HL-60 (cell line): ENCODE results near the gene KLF6.

Source experiments
- DNase-seq, 2 experiments: peaks; one replicate each; pipeline ENCODE4 v3.0.0-alpha.2; 2010 to 2020; ENCODE audit warnings: low read depth in 1 of 2, low spot score in 1 of 2
- H3K27ac ChIP-seq: fragments of 250-450 bp; sonication (Bioruptor Pico); replicated peaks from 2 replicates; pipeline ENCODE4 v1.5.1; 2020; ENCODE audit warnings: mild to moderate bottlenecking, moderate library complexity
- H3K27me3 ChIP-seq: fragments of 250-450 bp; sonication (Bioruptor Pico); 2 replicates; pipeline ENCODE4 v1.5.1; 2021; ENCODE audit warnings: mild to moderate bottlenecking, moderate library complexity; ENCODE audit not compliant: insufficient read depth, poor library complexity, severe bottlenecking
- H3K4me3 ChIP-seq: replicated peaks from 2 replicates; pipeline ENCODE4 v1.5.1; 2011; ENCODE audit warnings: mild to moderate bottlenecking, control low read depth, low read length; ENCODE audit not compliant: insufficient read depth
- CTCF ChIP-seq: IDR thresholded peaks from one replicate; pipeline ENCODE4 v1.5.1; 2011; ENCODE audit warnings: low read length, control low read depth, inconsistent platforms; ENCODE audit not compliant: insufficient read depth
- GABPA ChIP-seq: IDR thresholded peaks from 2 replicates; pipeline ENCODE4 v1.6.1; 2012; ENCODE audit warnings: low read depth
- POLR2AphosphoS5 ChIP-seq: IDR thresholded peaks from 2 replicates; pipeline ENCODE4 v1.6.1; 2012; ENCODE audit warnings: low read depth
- REST ChIP-seq: IDR thresholded peaks from 2 replicates; pipeline ENCODE4 v1.6.1; 2012; ENCODE audit warnings: low read depth; ENCODE audit not compliant: insufficient replicate concordance
- SPI1 ChIP-seq: IDR thresholded peaks from 2 replicates; pipeline ENCODE4 v1.6.1; 2012; ENCODE audit warnings: low read depth, mild to moderate bottlenecking, borderline replicate concordance

Gene KLF6

DNA sequence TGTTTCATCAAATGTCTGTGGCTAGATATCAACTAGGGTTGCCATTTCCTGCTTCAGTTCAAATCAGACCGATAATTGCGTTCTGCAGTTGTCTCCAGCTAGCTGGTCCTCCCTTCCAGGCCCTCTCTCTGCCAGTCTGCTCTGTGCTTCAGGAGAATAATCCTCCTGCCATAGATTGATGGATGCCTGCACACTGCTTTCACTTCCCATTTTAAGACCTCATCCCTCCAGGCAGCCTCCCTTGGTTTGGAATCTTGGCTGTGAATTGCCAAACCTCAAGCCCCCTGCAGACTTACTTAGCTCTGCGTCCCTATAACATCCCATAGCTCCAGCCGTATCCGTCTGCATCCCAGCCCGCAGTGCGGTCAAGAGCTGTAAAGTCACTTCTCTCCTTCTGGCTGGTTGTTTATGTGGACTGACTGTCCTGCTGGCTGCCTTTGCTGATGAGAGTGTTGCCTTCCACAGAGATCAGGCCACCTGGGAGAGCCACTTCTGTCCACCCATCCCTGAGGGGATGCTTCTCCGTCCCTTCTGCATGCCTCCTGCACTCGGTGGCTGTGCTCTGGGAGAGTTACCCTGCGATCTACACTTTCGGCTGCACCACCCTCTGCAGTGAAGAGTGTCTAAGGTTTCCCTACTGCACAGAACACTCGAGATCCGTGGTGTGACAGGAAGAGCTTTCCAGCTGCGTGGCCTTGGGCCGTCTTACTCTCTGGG, 22.4 kb upstream of the KLF6 start:
- no peak overlapping the region for H3K4me3 ChIP-seq
- H3K27ac ChIP-seq, result no peak overlapping the region
- TF ChIP-seq REST (no peak), SPI1 (no peak), CTCF (no peak), POLR2AphosphoS5 (no peak), GABPA (no peak)
- no peak for DNase-seq
- no peaks in the 10 kb centered on the region for H3K27me3 ChIP-seq

- Histone ChIP-seq H3K4me3 (no peak overlapping the region), H3K27me3 (no peaks in the 10 kb centered on the region), H3K27ac (no peak overlapping the region)
- TF ChIP-seq SPI1 (no peak), POLR2AphosphoS5 (no peak), CTCF (no peak), REST (no peak), GABPA (no peak)
- no peak for DNase-seq
Measured at GRCh38 chr10:3806603-3807002, 21.6 kb upstream of the KLF6 start.

- H3K27me3 ChIP-seq, result no peaks in the 10 kb centered on the region
- TF ChIP-seq SPI1, result no peak
- no peak for TF ChIP-seq POLR2AphosphoS5
- TF ChIP-seq GABPA, result no peak
- no peak for TF ChIP-seq CTCF
- no peak for TF ChIP-seq REST
- DNase-seq, result no peak
- peak overlapping the region; percentile 82 for H3K27ac ChIP-seq
- H3K4me3 ChIP-seq, result no peak overlapping the region
Measured at GRCh38 chr10:3805791-3806461, 20.9 kb upstream of the KLF6 start.
